ENCODE data around the gene TM9SF3.

DNA sequence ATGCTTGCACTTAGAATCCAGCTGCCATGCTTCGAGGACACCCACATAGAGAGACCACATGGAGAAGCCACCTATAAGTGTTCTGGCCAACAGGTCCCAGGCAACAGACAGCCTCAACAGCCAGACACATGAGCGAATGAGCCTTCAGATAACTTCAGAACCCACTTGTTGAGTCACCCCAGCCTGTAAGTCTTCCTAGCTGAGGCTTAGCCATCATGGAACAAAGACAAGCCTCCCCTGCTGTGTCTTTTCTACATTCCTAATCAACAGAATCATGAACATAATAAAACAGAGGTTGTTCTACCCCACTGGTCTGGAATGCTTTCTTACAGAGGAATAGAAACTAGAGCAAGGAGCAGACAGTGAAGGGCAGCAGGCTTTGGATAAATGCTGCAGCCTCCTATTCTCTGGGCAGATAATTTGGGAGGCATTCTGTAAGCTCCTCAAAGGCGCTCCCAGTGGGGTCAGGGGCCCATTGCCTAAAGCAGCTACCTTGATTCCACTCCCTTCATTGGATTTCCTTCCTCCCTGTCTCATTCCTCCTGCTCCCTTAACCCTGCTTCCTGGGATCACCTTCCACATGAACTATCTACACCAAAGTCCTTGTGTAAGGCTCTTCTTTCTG is 77.7 kb downstream of the TM9SF3 start:
- no peak for TF ChIP-seq CTCF (IDR thresholded peaks at IDR 0.05; ENCODE audit: low read length)
- TF ChIP-seq EZH2phosphoT487 (IDR thresholded peaks at IDR 0.05; ENCODE audit: low read length): no peak
- TF ChIP-seq EZH2 (optimal IDR thresholded peaks at IDR 0.05; ENCODE audit: low read depth, low read length): no peak

All from MM.1S (cell line).